ENCODE results near the gene PTPN20. TPM values are rescaled to one million over a fixed set of nuclear protein-coding genes. Genes with fewer than 3 reads are reported as not detected.
A peak's percentile ranks its signal among the peaks of the same experiment; 100 is the strongest.

The PTPN20 gene
- total and polyA plus RNA-seq, 8 donors: 0.37 to 15.2 (median 1.6) TPM; not detected in 2

GRCh38 chr10:47024399-47025252, 113.4 kb downstream of the PTPN20 start:
- WGBS, 5 donors: 25 to 30% (median 26%) methylated on average over 6 to 9 of the region's 9 CpGs
- DNase-seq: peak; percentile 69 to 87
- TF ChIP-seq CTCF (IDR thresholded peaks at IDR 0.05) (peak in 5 of 7 experiments; percentile 35 to 80 (median 60)), POLR2AphosphoS5 (IDR thresholded peaks at IDR 0.05) (no peak)
- H3K4me3 ChIP-seq: no peak overlapping the region
- H3K27ac ChIP-seq: no peak overlapping the region
- intact Hi-C loops (cut with DNase I; ENCODE audit: low total_unique reads): loop anchor here (5.0 kb wide), 1 partner anchor 293 kb away; no protein-coding TSS in a partner anchor
- H3K9me3 ChIP-seq: no peaks in the 10 kb centered on the region
- H3K36me3 ChIP-seq: no peaks in the 10 kb centered on the region
- H3K4me1 ChIP-seq: no peaks in the 10 kb centered on the region
- no peaks in the 10 kb centered on the region for H3K27me3 ChIP-seq

GRCh38 chr10:47025253-47025539, 114.0 kb downstream of the PTPN20 start:
- DNase-seq: peak in 1 of 2 donors; percentile 21
- intact Hi-C loops (cut with DNase I; ENCODE audit: low total_unique reads): loop anchor here (5.0 kb wide), 1 partner anchor 292 kb away; no protein-coding TSS in a partner anchor
- Histone ChIP-seq H3K27ac (no peak overlapping the region), H3K4me3 (no peak overlapping the region), H3K9me3 (no peaks in the 10 kb centered on the region), H3K36me3 (no peaks in the 10 kb centered on the region), H3K4me1 (no peaks in the 10 kb centered on the region), H3K27me3 (no peaks in the 10 kb centered on the region)
- no peak for TF ChIP-seq CTCF (IDR thresholded peaks at IDR 0.05)
- no peak for TF ChIP-seq POLR2A (IDR thresholded peaks at IDR 0.05)
- TF ChIP-seq EP300 (IDR thresholded peaks at IDR 0.05): no peak
- no peak for TF ChIP-seq POLR2AphosphoS5 (IDR thresholded peaks at IDR 0.05)
- 63 to 100% (median 76%) methylated on average over 2 to 4 of the region's 4 CpGs for WGBS, 5 donors

GRCh38 chr10:47025540-47026300, 114.5 kb downstream of the PTPN20 start:
- TF ChIP-seq POLR2AphosphoS5 (IDR thresholded peaks at IDR 0.05) (no peak), POLR2A (IDR thresholded peaks at IDR 0.05) (no peak), CTCF (IDR thresholded peaks at IDR 0.05) (no peak), EP300 (IDR thresholded peaks at IDR 0.05) (no peak)
- DNase-seq: peak; percentile 17 to 48
- H3K4me1 ChIP-seq: no peaks in the 10 kb centered on the region
- 76 to 89% (median 78%) methylated on average over 7 to 10 of the region's 10 CpGs for WGBS, 5 donors
- no peak overlapping the region for H3K27ac ChIP-seq
- H3K27me3 ChIP-seq: no peaks in the 10 kb centered on the region
- intact Hi-C loops (cut with DNase I; ENCODE audit: low total_unique reads): loop anchor here (5.0 kb wide), 1 partner anchor 292 kb away; no protein-coding TSS in a partner anchor
- H3K4me3 ChIP-seq: no peak overlapping the region
- H3K9me3 ChIP-seq: no peaks in the 10 kb centered on the region
- H3K36me3 ChIP-seq: no peaks in the 10 kb centered on the region

- Histone ChIP-seq H3K4me1 (no peaks in the 10 kb centered on the region), H3K27me3 (no peaks in the 10 kb centered on the region), H3K36me3 (no peaks in the 10 kb centered on the region), H3K4me3 (no peak overlapping the region), H3K27ac (no peak overlapping the region), H3K9me3 (no peaks in the 10 kb centered on the region)
- no peak for TF ChIP-seq EP300 (IDR thresholded peaks at IDR 0.05)
- TF ChIP-seq POLR2A (IDR thresholded peaks at IDR 0.05): no peak
- no peak for TF ChIP-seq POLR2AphosphoS5 (IDR thresholded peaks at IDR 0.05)
- no peak for TF ChIP-seq CTCF (IDR thresholded peaks at IDR 0.05)
- DNase-seq: peak in 1 of 2 donors; percentile 23
- WGBS, 5 donors: 87 to 96% (median 89%) methylated on average over 9 to 11 of the region's 11 CpGs
- intact Hi-C loops (cut with DNase I; ENCODE audit: low total_unique reads): loop anchor here (5.0 kb wide), 1 partner anchor 291 kb away; no protein-coding TSS in a partner anchor
Observed at GRCh38 chr10:47026301-47027107, 115.3 kb downstream of the PTPN20 start.
